SH-SY5Y (cell line): ENCODE measurements around the gene IGF1.

ENCODE experiments used
- GATA2 ChIP-seq: IDR thresholded peaks from 2 replicates; pipeline ENCODE4 v1.6.1; 2011; ENCODE audit warnings: mild to moderate bottlenecking, low read depth, low read length
- GATA3 ChIP-seq: IDR thresholded peaks from 2 replicates; pipeline ENCODE4 v1.6.1; 2011; ENCODE audit warnings: low read depth, mild to moderate bottlenecking, low read length, moderate library complexity

GRCh38 chr12:102435827-102436436, 44.4 kb downstream of the IGF1 start:
- TF ChIP-seq GATA2 (no peak), GATA3 (no peak)
